Measurements from ENCODE around the gene KIZ.

The KIZ gene

GRCh38 chr20:21202259-21202658, 76.4 kb downstream of the KIZ start:
- H3K4me3 ChIP-seq (ENCODE audit: low read depth, low read length) = no peak overlapping the region
- DNase-seq (ENCODE audit: low read depth) = no peak
- TF ChIP-seq CTCF (IDR thresholded peaks at IDR 0.05; ENCODE audit: low read depth, low read length) = no peak
- no peak for TF ChIP-seq POLR2A (IDR thresholded peaks at IDR 0.05; ENCODE audit: extremely low read depth, insufficient read length)
- TF ChIP-seq MYC (IDR thresholded peaks at IDR 0.05; ENCODE audit: low read depth, low read length) = no peak
- TF ChIP-seq MAX (IDR thresholded peaks at IDR 0.05; ENCODE audit: low read depth, low read length) = no peak

- TF ChIP-seq CTCF (IDR thresholded peaks at IDR 0.05; ENCODE audit: low read depth, low read length) (no peak), POLR2A (IDR thresholded peaks at IDR 0.05; ENCODE audit: extremely low read depth, insufficient read length) (no peak), MAX (IDR thresholded peaks at IDR 0.05; ENCODE audit: low read depth, low read length) (no peak), MYC (IDR thresholded peaks at IDR 0.05; ENCODE audit: low read depth, low read length) (no peak)
- H3K4me3 ChIP-seq (ENCODE audit: low read depth, low read length) = no peak overlapping the region
- no peak for DNase-seq (ENCODE audit: low read depth)
Measured at GRCh38 chr20:21203088-21203656, 77.3 kb downstream of the KIZ start.

GRCh38 chr20:21206584-21206983, 80.7 kb downstream of the KIZ start:
- TF ChIP-seq POLR2A (IDR thresholded peaks at IDR 0.05; ENCODE audit: extremely low read depth, insufficient read length) = no peak
- TF ChIP-seq MYC (IDR thresholded peaks at IDR 0.05; ENCODE audit: low read depth, low read length) = no peak
- no peak for TF ChIP-seq MAX (IDR thresholded peaks at IDR 0.05; ENCODE audit: low read depth, low read length)
- TF ChIP-seq CTCF (IDR thresholded peaks at IDR 0.05; ENCODE audit: low read depth, low read length) = no peak
- H3K4me3 ChIP-seq (ENCODE audit: low read depth, low read length) = no peak overlapping the region
- DNase-seq (ENCODE audit: low read depth) = no peak

GRCh38 chr20:21208999-21209398, 83.1 kb downstream of the KIZ start:
- DNase-seq (ENCODE audit: low read depth) = no peak
- TF ChIP-seq POLR2A (IDR thresholded peaks at IDR 0.05; ENCODE audit: extremely low read depth, insufficient read length) = no peak
- TF ChIP-seq CTCF (IDR thresholded peaks at IDR 0.05; ENCODE audit: low read depth, low read length) = no peak
- no peak for TF ChIP-seq MAX (IDR thresholded peaks at IDR 0.05; ENCODE audit: low read depth, low read length)
- no peak for TF ChIP-seq MYC (IDR thresholded peaks at IDR 0.05; ENCODE audit: low read depth, low read length)
- no peak overlapping the region for H3K4me3 ChIP-seq (ENCODE audit: low read depth, low read length)

GRCh38 chr20:21209668-21210067, 83.8 kb downstream of the KIZ start:
- TF ChIP-seq MAX (IDR thresholded peaks at IDR 0.05; ENCODE audit: low read depth, low read length) (no peak), CTCF (IDR thresholded peaks at IDR 0.05; ENCODE audit: low read depth, low read length) (no peak), POLR2A (IDR thresholded peaks at IDR 0.05; ENCODE audit: extremely low read depth, insufficient read length) (no peak), MYC (IDR thresholded peaks at IDR 0.05; ENCODE audit: low read depth, low read length) (no peak)
- DNase-seq (ENCODE audit: low read depth) = no peak
- no peak overlapping the region for H3K4me3 ChIP-seq (ENCODE audit: low read depth, low read length)

Measured in NB4 (cell line).